A549 (cell line): ENCODE measurements around the gene IZUMO4. TPM values are rescaled to one million over a fixed set of nuclear protein-coding genes. Genes with fewer than 3 reads are reported as not detected.

ENCODE experiments used
- ATAC-seq, 2 experiments: fragments of 200-7000 bp in 1 of 2; fragments of >200 bp in 1 of 2; cut with Nextera tagmentation in 1 of 2; cut with Tn5 transposase in 1 of 2; 3 replicates each; pipeline versions ENCODE4 v1.8.0 to v1.9.1; 2018 to 2020; ENCODE audit warnings: mild to moderate bottlenecking in 1 of 2, moderate library complexity in 1 of 2
- CTCF ChIA-PET: fragments of 300-600 bp; sonication (Branson Sonifier 250); formaldehyde crosslinking; extraction: SDS; loops from one replicate; lab custom pipeline; 2021; ENCODE audit warnings: antibody characterized with exemption, inconsistent platforms; lab: Yijun Ruan, JAX
- POLR2A ChIA-PET: fragments of 350-600 bp; formaldehyde crosslinking; extraction: SDS; loops from one replicate; lab custom pipeline; 2021; ENCODE audit warnings: antibody characterized with exemption, inconsistent platforms; lab: Yijun Ruan, JAX
- DNase-seq, 2 experiments: peaks; one replicate each; pipeline versions ENCODE4 v3.0.0 to v3.0.0-alpha.2; 2011 to 2016; ENCODE audit warnings: low read depth in 1 of 2, low spot score in 1 of 2
- FAIRE-seq: peaks from 2 replicates; lab custom pipeline; 2011; peaks lifted over from hg19 to GRCh38; lab: Jason Lieb, UNC
- H3K27ac ChIP-seq, 2 experiments: fragments of >200 bp; sonication (Bioruptor Twin); formaldehyde crosslinking; 3 replicates each; pipeline ENCODE4 v1.5.1; 2016 to 2017
- H3K4me1 ChIP-seq: fragments of >200 bp; sonication (Bioruptor Twin); formaldehyde crosslinking; 3 replicates; pipeline ENCODE4 v1.6.1; 2016
- H3K4me2 ChIP-seq: fragments of >200 bp; sonication (Bioruptor Twin); formaldehyde crosslinking; 3 replicates; pipeline ENCODE4 v1.6.1; 2016
- H3K4me3 ChIP-seq: fragments of >200 bp; sonication (Bioruptor Twin); formaldehyde crosslinking; 3 replicates; pipeline ENCODE4 v1.5.1; 2016
- H3K9me3 ChIP-seq: fragments of >200 bp; sonication (Bioruptor Twin); formaldehyde crosslinking; 3 replicates; pipeline ENCODE4 v1.6.1; 2016
- CBX8 ChIP-seq: fragments of 200-600 bp; sonication (generic); IDR thresholded peaks from 2 replicates; pipeline ENCODE4 v1.6.1; 2016
- CEBPB ChIP-seq, 2 experiments: fragments of >200 bp in 1 of 2; sonication (Bioruptor Twin) in 1 of 2; formaldehyde crosslinking in 1 of 2; IDR thresholded peaks; 2 replicates each; pipeline ENCODE4 v1.6.1; 2012 to 2016
- ESRRA ChIP-seq: fragments of 150-350 bp; IDR thresholded peaks from 2 replicates; pipeline ENCODE4 v1.6.1; 2014; ENCODE audit warnings: mild to moderate bottlenecking, low read length, borderline replicate concordance
- HDAC2 ChIP-seq: fragments of 200-600 bp; sonication (generic); IDR thresholded peaks from 2 replicates; pipeline ENCODE4 v1.6.1; 2016
- JUN ChIP-seq, 2 experiments: fragments of >200 bp; sonication (Bioruptor Twin); formaldehyde crosslinking; IDR thresholded peaks; 2 replicates in 1 of 2; 3 replicates in 1 of 2; pipeline ENCODE4 v1.6.1; 2016 to 2017
- KDM1A ChIP-seq: fragments of 200-600 bp; sonication (generic); IDR thresholded peaks from 2 replicates; pipeline ENCODE4 v1.6.1; 2016; ENCODE audit warnings: low read depth, mild to moderate bottlenecking
- MYC ChIP-seq: IDR thresholded peaks from 2 replicates; pipeline ENCODE4 v1.6.1; 2012; ENCODE audit warnings: mild to moderate bottlenecking, inconsistent platforms, low read length, improper control_type of control experiment, borderline replicate concordance
- NFE2L2 ChIP-seq: fragments of 150-350 bp; conservative IDR thresholded peaks from 2 replicates; pipeline ENCODE4 v1.6.1; 2014; ENCODE audit warnings: low read length
- NR3C1 ChIP-seq: fragments of >200 bp; sonication (Bioruptor Twin); formaldehyde crosslinking; IDR thresholded peaks from 3 replicates; pipeline ENCODE4 v1.6.1; 2017
- POLR2A ChIP-seq: IDR thresholded peaks from 2 replicates; pipeline ENCODE4 v1.6.1; 2012; ENCODE audit warnings: mild to moderate bottlenecking, low read length
- POLR2AphosphoS2 ChIP-seq: conservative IDR thresholded peaks from 2 replicates; pipeline ENCODE4 v1.6.1; 2012; ENCODE audit warnings: low read length, improper control_type of control experiment, inconsistent platforms
- RAD21 ChIP-seq, 2 experiments: fragments of >200 bp in 1 of 2; sonication (Bioruptor Twin) in 1 of 2; formaldehyde crosslinking in 1 of 2; IDR thresholded peaks in 1 of 2; conservative IDR thresholded peaks in 1 of 2; 2 replicates in 1 of 2; 3 replicates in 1 of 2; pipeline ENCODE4 v1.6.1; 2012 to 2018; ENCODE audit warnings: inconsistent platforms in 1 of 2
- SREBF2 ChIP-seq: fragments of 450-650 bp; IDR thresholded peaks from 2 replicates; pipeline ENCODE4 v1.6.1; 2014; ENCODE audit warnings: mild to moderate bottlenecking, moderate library complexity
- TFCP2L1 ChIP-seq: fragments of 250-450 bp; sonication (Bioruptor Pico); IDR thresholded peaks from 2 replicates; pipeline ENCODE4 v1.5.0; 2021; ENCODE audit warnings: mild to moderate bottlenecking
- TP53 ChIP-seq: fragments of 250-450 bp; sonication (Bioruptor Pico); IDR thresholded peaks from 2 replicates; pipeline ENCODE4 v1.5.0; 2021; ENCODE audit warnings: mild to moderate bottlenecking, moderate library complexity
- WGBS: methylation state at CpG from one replicate; pipeline ENCODE4 v1.1.6; 2017; ENCODE audit errors: missing lambda C conversion rate; 5-methylcytosine and 5-hydroxymethylcytosine counted together
- polyA plus RNA-seq, 4 experiments: library from polyadenylated mRNA; depleted of rRNA in 3 of 4; stranded (reverse); fragments of >200 nt; fragmentation: RNase III in 1 of 4; extraction: RNeasy Plus Mini Kit Qiagen cat#74134 plus additional on column Dnase treatment in 1 of 4; gene quantifications; 2 replicates in 3 of 4; 3 replicates in 1 of 4; pipeline ENCODE4 v1.2.3, GENCODE V29; 2011 to 2017
- TF ChIP-seq, protein P1 (sequence below): fragments of 150-350 bp; IDR thresholded peaks from 2 replicates; pipeline ENCODE4 v1.6.1; 2014; ENCODE audit warnings: low read depth, mild to moderate bottlenecking, low read length
- TF ChIP-seq, protein P2 (sequence below): fragments of 250-450 bp; sonication (Bioruptor Pico); IDR thresholded peaks from 2 replicates; pipeline ENCODE4 v1.5.0; 2021; ENCODE audit warnings: mild to moderate bottlenecking, moderate library complexity, borderline replicate concordance
- TF ChIP-seq, protein P3 (sequence below): IDR thresholded peaks from 2 replicates; pipeline ENCODE4 v1.6.1; 2012
- TF ChIP-seq, protein P4 (sequence below): IDR thresholded peaks from 2 replicates; pipeline ENCODE4 v1.6.1; 2012; ENCODE audit warnings: low read depth, borderline replicate concordance
- TF ChIP-seq, protein P5 (sequence below): fragments of >200 bp; sonication (Bioruptor Twin); formaldehyde crosslinking; IDR thresholded peaks from 2 replicates; pipeline ENCODE4 v1.6.1; 2016

IZUMO4 gene
- polyA plus RNA-seq, 2 of the 4 experiments (the other 2 are of a cell fraction) = 0.36 to 1.0 TPM

GRCh38 chr19:2135474-2136402 is 39.0 kb downstream of the IZUMO4 start (continued):
- TF ChIP-seq CBX8 (no peak), POLR2AphosphoS2 (no peak), SREBF2 (no peak), JUN (IDR thresholded peaks at IDR 0.05) (no peak), POLR2A (no peak), TFCP2L1 (no peak)
- TF ChIP-seq, protein P1, sequence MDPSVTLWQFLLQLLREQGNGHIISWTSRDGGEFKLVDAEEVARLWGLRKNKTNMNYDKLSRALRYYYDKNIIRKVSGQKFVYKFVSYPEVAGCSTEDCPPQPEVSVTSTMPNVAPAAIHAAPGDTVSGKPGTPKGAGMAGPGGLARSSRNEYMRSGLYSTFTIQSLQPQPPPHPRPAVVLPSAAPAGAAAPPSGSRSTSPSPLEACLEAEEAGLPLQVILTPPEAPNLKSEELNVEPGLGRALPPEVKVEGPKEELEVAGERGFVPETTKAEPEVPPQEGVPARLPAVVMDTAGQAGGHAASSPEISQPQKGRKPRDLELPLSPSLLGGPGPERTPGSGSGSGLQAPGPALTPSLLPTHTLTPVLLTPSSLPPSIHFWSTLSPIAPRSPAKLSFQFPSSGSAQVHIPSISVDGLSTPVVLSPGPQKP = no peak

DNA sequence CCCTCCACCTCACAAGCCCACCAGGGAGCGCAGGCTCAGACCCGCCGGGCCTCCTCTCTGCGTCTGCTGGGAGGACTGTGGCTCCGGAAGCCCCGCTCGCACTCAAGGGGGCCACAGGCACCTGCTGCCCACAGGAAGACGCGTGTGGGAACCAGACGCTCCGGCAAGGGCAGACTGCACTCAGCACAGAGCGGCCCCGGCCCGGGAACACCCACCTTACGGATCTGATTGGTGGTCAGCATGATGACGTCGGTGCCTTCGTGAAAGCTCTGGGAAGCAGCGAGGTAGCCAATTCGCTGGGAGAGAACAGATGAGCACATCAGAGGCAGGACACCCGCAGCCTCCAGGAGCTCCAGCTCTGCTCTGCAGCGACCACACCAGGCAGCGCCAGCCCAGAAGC is 40.1 kb downstream of the IZUMO4 start:
- no peak for TF ChIP-seq POLR2A
- TF ChIP-seq TFCP2L1 = no peak

DNA sequence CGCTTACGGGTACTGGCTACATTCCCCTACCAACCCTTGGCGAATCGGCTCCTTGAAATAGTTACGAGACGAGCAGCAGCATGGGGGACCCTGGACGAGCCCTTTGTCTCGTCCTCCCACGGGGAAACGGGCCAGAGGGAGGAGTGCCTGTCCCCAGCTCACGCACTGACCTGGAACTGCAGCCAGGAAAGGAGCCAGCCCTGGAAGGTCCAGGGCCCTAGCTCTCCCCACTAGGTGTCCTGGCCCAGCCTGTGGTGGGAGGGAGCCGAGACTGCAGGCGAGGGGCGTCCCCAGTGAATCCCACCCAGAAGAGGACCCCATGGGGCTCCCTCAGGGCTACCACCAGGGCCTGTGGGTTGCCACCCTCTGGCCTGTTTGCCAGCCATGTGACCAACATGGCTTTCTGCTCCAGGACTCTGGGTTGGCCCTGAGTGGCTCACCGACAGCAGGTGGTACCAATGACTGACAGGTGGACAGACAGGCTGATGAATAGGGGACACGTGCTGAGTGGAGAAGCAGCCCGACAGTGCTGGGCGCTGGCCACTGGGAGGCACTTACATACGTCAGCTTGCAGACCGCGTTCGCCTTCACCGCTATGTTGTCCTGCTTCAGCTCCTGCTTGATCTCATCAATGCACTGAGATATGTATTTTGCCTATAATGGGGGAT is 41.5 kb downstream of the IZUMO4 start:
- ChIA-PET POLR2A (no interaction called here), CTCF (no interaction called here)
- no peak overlapping the region for H3K4me2 ChIP-seq
- FAIRE-seq (no peak), ATAC-seq (0 out of 6 replicates have a peak, but pooled peaks of 1 of the 2 experiments have one; percentile 30), DNase-seq (no peak)
- no peak overlapping the region for H3K4me3 ChIP-seq
- no peak for TF ChIP-seq ESRRA
- TF ChIP-seq, protein P2, sequence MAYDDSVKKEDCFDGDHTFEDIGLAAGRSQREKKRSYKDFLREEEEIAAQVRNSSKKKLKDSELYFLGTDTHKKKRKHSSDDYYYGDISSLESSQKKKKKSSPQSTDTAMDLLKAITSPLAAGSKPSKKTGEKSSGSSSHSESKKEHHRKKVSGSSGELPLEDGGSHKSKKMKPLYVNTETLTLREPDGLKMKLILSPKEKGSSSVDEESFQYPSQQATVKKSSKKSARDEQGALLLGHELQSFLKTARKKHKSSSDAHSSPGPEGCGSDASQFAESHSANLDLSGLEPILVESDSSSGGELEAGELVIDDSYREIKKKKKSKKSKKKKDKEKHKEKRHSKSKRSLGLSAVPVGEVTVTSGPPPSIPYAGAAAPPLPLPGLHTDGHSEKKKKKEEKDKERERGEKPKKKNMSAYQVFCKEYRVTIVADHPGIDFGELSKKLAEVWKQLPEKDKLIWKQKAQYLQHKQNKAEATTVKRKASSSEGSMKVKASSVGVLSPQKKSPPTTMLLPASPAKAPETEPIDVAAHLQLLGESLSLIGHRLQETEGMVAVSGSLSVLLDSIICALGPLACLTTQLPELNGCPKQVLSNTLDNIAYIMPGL (CRISPR knock-in tag) = no peak
- TF ChIP-seq NFE2L2 = no peak
- TF ChIP-seq, protein P3, sequence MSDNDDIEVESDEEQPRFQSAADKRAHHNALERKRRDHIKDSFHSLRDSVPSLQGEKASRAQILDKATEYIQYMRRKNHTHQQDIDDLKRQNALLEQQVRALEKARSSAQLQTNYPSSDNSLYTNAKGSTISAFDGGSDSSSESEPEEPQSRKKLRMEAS = no peak
- TF ChIP-seq MYC = no peak
- no peak for TF ChIP-seq KDM1A
- TF ChIP-seq, protein P4, sequence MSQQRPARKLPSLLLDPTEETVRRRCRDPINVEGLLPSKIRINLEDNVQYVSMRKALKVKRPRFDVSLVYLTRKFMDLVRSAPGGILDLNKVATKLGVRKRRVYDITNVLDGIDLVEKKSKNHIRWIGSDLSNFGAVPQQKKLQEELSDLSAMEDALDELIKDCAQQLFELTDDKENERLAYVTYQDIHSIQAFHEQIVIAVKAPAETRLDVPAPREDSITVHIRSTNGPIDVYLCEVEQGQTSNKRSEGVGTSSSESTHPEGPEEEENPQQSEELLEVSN = no peak
- TF ChIP-seq HDAC2 = no peak
- TF ChIP-seq, protein P5, sequence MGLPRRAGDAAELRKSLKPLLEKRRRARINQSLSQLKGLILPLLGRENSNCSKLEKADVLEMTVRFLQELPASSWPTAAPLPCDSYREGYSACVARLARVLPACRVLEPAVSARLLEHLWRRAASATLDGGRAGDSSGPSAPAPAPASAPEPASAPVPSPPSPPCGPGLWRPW = no peak
- TF ChIP-seq RAD21 (conservative IDR thresholded peaks at IDR 0.05 in 1 of 2, IDR thresholded peaks at IDR 0.05 in 1 of 2) = no peak
- no peak for TF ChIP-seq CEBPB (IDR thresholded peaks at IDR 0.05)
- no peak for TF ChIP-seq TP53 (CRISPR knock-in tag)
- TF ChIP-seq SREBF2 = no peak
- no peak for TF ChIP-seq CBX8
- no peak for TF ChIP-seq POLR2A
- TF ChIP-seq NR3C1 = no peak
- TF ChIP-seq JUN (IDR thresholded peaks at IDR 0.05) = no peak
- no peaks in the 10 kb centered on the region for H3K9me3 ChIP-seq
- H3K4me1 ChIP-seq = no peaks in the 10 kb centered on the region
- no peak overlapping the region for H3K27ac ChIP-seq
- 95% methylated on average over 18 of the region's 23 CpGs for WGBS

More for the DNA sequence above, 40.1 kb downstream of the IZUMO4 start:
- WGBS = 94% methylated on average over 10 of the region's 23 CpGs
- Histone ChIP-seq H3K27ac (no peak overlapping the region), H3K4me3 (no peak overlapping the region), H3K4me2 (no peak overlapping the region), H3K4me1 (no peaks in the 10 kb centered on the region), H3K9me3 (no peaks in the 10 kb centered on the region)
- ChIA-PET POLR2A (interaction anchor here (0.5 kb wide), 1 partner anchor 25 kb away, joined by 4 read pairs; no protein-coding TSS in a partner anchor), CTCF (interaction anchor here (1.0 kb wide), 1 partner anchor 19 kb away, joined by 3 read pairs; no protein-coding TSS in a partner anchor)
- no peak for DNase-seq
- ATAC-seq = no peak
- FAIRE-seq = no peak
